Retinal pigment epithelial cell (primary cell): ENCODE data around the gene LRRIQ4.

Experiments used
- DNase-seq: peaks from one replicate; pipeline ENCODE4 v3.0.0-alpha.2; 2010; ENCODE audit warnings: low read depth
- H3K4me3 ChIP-seq: 2 replicates; pipeline ENCODE4 v1.5.1; 2011; ENCODE audit warnings: mild to moderate bottlenecking, low read length, control low read depth, moderate library complexity
- TF ChIP-seq, protein P1 (sequence below): conservative IDR thresholded peaks from 2 replicates; pipeline ENCODE4 v1.5.1; 2011; ENCODE audit warnings: low read depth, low read length, control low read depth, inconsistent platforms

The LRRIQ4 gene

DNA sequence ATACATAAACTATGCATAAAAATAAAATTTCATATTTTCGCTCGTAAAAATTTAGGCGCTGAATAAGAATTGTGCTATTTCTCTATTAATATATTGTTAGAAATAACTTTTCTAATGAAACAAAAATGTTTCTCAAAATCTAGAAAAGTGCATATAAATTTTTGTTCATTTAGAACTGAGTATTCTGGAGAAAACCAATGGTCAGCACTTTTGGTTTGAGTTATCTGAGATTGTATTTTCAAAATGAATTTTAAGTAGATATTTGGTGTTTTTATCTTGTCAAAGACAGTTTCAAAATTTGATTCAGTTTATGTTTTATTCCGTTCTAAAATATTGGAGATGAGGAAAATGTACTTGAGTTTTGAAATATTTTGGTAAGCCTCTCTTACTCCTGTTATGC lies 25.6 kb upstream of the LRRIQ4 start:
- TF ChIP-seq, protein P1, sequence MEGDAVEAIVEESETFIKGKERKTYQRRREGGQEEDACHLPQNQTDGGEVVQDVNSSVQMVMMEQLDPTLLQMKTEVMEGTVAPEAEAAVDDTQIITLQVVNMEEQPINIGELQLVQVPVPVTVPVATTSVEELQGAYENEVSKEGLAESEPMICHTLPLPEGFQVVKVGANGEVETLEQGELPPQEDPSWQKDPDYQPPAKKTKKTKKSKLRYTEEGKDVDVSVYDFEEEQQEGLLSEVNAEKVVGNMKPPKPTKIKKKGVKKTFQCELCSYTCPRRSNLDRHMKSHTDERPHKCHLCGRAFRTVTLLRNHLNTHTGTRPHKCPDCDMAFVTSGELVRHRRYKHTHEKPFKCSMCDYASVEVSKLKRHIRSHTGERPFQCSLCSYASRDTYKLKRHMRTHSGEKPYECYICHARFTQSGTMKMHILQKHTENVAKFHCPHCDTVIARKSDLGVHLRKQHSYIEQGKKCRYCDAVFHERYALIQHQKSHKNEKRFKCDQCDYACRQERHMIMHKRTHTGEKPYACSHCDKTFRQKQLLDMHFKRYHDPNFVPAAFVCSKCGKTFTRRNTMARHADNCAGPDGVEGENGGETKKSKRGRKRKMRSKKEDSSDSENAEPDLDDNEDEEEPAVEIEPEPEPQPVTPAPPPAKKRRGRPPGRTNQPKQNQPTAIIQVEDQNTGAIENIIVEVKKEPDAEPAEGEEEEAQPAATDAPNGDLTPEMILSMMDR = no peak
- DNase-seq = no peak
- H3K4me3 ChIP-seq = no peak overlapping the region

DNA sequence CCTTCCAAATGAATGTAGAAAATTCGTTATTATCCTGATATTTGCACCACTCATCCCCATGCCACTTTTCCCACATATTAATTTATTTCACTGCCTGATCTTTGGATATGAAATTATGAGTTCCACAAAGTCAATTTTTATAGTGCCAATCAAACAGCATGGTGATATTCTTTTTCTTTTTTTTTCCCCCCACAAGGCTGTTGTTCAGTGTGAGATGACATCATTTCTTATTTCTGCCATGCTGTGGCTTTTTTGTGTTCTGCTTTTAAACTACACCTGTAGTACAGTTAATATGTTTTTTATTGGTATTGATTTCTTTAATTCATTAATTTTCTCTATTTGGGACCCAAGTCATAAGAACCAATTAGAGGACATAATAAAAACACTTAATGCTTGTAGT lies 24.9 kb upstream of the LRRIQ4 start:
- no peak for DNase-seq
- TF ChIP-seq, protein P1 = no peak
- H3K4me3 ChIP-seq = no peak overlapping the region

DNA sequence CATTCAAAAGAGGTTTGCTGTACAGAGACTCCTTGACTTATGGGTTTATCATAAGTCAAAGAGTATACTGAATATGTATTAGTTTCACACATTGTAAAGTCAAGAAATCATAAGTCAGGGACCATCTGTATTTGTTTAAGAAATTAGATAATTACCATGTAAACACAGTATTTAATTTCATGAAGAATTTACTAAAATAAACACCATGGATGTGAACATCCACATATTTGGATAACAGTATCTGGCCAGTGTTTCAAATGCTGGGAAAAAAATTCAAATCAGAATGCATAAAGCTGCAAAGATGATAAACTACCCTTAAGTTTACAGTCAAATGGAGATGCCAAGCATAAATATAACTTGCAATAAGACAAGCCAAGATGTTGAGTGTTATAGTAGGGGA lies 22.5 kb upstream of the LRRIQ4 start:
- TF ChIP-seq, protein P1 = no peak
- no peak overlapping the region for H3K4me3 ChIP-seq
- no peak for DNase-seq

DNA sequence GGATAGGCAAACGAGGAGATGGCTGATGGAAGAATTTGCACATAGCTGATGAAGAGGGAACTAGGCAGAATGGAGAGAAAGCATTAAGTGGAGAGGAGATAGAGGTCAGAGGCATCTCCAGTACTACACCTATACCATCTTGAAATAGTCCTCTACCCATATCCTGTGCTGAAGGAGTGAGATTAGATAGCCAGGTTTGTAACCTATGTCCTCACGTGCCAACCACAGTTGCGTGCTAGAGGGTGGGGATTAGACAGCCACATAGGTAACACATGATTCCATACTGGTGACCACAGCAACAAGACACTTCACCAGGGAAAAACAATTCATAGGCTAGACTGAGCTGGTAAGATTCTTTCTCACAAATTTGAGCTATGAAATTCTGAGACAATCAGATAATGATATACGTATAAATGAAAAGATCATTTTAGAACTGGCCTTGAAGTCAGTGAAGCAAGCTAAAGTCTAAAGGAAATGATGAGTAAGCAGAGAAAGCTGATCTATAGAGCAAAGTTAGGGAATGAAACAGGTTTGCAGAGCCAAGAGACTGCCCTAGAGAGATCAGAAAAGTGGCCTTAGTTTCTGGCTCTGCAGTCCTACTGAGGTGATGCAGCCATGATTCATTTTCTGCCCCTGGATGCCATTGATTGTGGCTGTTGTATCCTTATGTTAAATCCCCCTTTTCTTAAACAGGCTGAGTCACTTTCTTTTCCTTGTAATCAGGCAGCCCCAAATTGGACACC lies 21.8 kb upstream of the LRRIQ4 start:
- no peak overlapping the region for H3K4me3 ChIP-seq
- no peak for DNase-seq
- TF ChIP-seq, protein P1 = no peak

DNA sequence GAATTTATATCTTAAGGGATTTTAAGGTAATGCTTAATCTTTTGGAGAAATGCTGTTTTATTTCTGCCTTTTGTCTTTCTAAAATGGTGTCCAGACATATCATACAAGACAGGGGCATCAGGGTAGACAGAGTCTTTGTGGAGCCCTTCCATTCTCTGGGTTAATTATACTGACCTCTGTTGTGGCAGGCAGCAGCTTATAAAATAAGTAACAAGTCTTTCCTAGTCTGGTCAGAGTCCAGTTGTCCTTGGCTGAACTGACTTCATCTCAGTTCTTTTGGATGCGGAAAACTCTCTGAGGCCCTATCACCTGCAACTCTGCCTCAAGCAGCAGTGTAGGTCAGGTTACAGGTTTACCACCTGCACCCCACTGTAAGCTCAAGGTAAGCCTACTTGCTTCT lies 20.3 kb upstream of the LRRIQ4 start:
- no peak for DNase-seq
- TF ChIP-seq, protein P1 = no peak
- no peak overlapping the region for H3K4me3 ChIP-seq

DNA sequence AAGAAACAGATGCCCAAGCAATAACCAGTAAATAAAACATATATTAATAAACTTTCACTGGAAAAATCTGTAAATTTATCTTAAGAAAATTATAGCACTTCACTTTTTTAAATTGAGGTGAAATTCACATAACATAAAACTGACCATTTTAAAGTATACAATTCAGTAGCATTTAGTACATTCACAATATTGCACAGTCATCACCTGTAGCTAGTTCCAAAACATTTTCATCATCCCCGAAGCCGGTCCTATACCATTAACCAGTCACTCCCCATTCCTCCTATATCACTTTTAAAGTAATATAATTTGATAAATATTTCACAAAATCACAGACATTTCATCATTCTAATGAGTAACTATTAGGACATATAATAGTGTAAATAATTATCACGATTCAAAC lies 8.0 kb upstream of the LRRIQ4 start:
- H3K4me3 ChIP-seq = no peak overlapping the region
- TF ChIP-seq, protein P1 = no peak
- DNase-seq = no peak

DNA sequence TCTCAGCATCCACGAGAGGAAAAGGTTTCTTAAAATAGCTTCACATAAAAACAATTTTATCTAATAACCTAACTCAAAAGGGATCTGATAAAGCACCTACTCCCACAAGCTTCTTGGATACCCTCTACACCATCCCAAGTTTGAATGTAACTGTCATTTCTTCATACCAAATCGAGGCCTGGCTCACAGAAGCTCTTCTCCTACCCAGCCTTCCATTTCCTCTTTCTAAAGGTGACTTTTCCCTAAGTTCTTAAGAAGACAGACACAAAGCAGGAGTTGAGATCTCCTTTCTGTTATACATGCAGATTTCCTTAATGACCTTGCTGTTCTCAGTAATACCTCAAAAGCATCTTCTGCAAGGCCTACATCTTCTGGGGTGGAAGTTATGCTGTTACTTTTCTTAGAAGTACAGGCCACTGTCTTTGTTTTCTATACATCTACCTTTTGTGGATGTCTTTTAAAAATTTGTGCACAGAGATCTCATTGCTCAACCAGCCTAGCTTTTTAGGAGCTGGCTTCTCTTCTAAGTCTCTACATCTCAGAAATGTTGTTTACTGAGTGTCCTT lies 3.4 kb upstream of the LRRIQ4 start:
- H3K4me3 ChIP-seq = no peak overlapping the region
- TF ChIP-seq, protein P1 = no peak
- DNase-seq = no peak
